DND-41 (cell line): Measurements from ENCODE around the gene FGFR2.

Experiments used
- ATAC-seq: fragments of 200-7000 bp; cut with Tn5 transposase; 3 replicates; pipeline ENCODE4 v1.9.1; 2021; ENCODE audit warnings: low read depth; ENCODE audit not compliant: insufficient read depth
- DNase-seq: peaks from one replicate; pipeline ENCODE4 v3.0.0-alpha.2; 2020
- H2AFZ ChIP-seq: 2 replicates; pipeline ENCODE4 v1.6.0; 2012; ENCODE audit warnings: low read depth, low read length
- H3K27ac ChIP-seq: 2 replicates; pipeline ENCODE4 v1.5.1; 2012; ENCODE audit warnings: low read length, inconsistent platforms
- H3K27me3 ChIP-seq: fragments of 200-600 bp; sonication (generic); 2 replicates; pipeline ENCODE4 v1.6.0; 2012; ENCODE audit warnings: low read length, mild to moderate bottlenecking, inconsistent platforms; ENCODE audit not compliant: insufficient read depth, poor library complexity
- H3K36me3 ChIP-seq: 2 replicates; pipeline ENCODE4 v1.5.1; 2012; ENCODE audit warnings: low read length, inconsistent platforms; ENCODE audit not compliant: insufficient read depth
- H3K4me1 ChIP-seq: 2 replicates; pipeline ENCODE4 v1.5.1; 2012; ENCODE audit warnings: mild to moderate bottlenecking, low read length; ENCODE audit not compliant: insufficient read depth
- H3K4me2 ChIP-seq: 2 replicates; pipeline ENCODE4 v1.6.0; 2012; ENCODE audit warnings: mild to moderate bottlenecking, moderate library complexity, low read length, inconsistent platforms; ENCODE audit not compliant: insufficient read depth
- H3K4me3 ChIP-seq, 2 experiments: fragments of 200-600 bp in 1 of 2; shearing (Covaris generic) in 1 of 2; 2 replicates each; pipeline ENCODE4 v1.5.1; 2012 to 2016; ENCODE audit warnings: inconsistent platforms in 2 of 2, low read length in 2 of 2, mild to moderate bottlenecking in 2 of 2, low read depth in 1 of 2, moderate library complexity in 1 of 2
- H3K79me2 ChIP-seq: 2 replicates; pipeline ENCODE4 v1.6.0; 2012; ENCODE audit warnings: low read length, inconsistent platforms; ENCODE audit not compliant: insufficient read depth
- H3K9ac ChIP-seq: 2 replicates; pipeline ENCODE4 v1.6.0; 2012; ENCODE audit warnings: low read depth, mild to moderate bottlenecking, inconsistent platforms, low read length, moderate library complexity
- H3K9me3 ChIP-seq: 2 replicates; pipeline ENCODE4 v1.5.1; 2012; ENCODE audit warnings: low read length, moderate library complexity, mild to moderate bottlenecking, inconsistent platforms; ENCODE audit not compliant: insufficient read depth, severe bottlenecking
- H4K20me1 ChIP-seq: 2 replicates; pipeline ENCODE4 v1.6.0; 2012; ENCODE audit warnings: low read length; ENCODE audit not compliant: insufficient read depth
- EZH2 ChIP-seq: IDR thresholded peaks from 3 replicates; pipeline ENCODE4 v1.6.1; 2012; ENCODE audit warnings: borderline replicate concordance, low read depth, mild to moderate bottlenecking, moderate library complexity, low read length, inconsistent platforms; ENCODE audit not compliant: severe bottlenecking
- TF ChIP-seq, protein P1 (sequence below): IDR thresholded peaks from 2 replicates; pipeline ENCODE4 v1.5.1; 2012; ENCODE audit warnings: borderline replicate concordance, low read length, moderate library complexity, mild to moderate bottlenecking; ENCODE audit not compliant: poor library complexity, severe bottlenecking; ENCODE audit errors: extremely low read depth

Gene FGFR2

GRCh38 chr10:121627876-121628581 is 29.8 kb upstream of the FGFR2 start:
- DNase-seq (no peak), ATAC-seq (no peak)
- H3K36me3 ChIP-seq = no peaks in the 10 kb centered on the region
- no peaks in the 10 kb centered on the region for H3K9me3 ChIP-seq
- no peak overlapping the region for H3K4me2 ChIP-seq
- H3K9ac ChIP-seq = no peak overlapping the region
- H4K20me1 ChIP-seq = no peaks in the 10 kb centered on the region
- H3K27ac ChIP-seq = no peak overlapping the region
- TF ChIP-seq EZH2 = no peak
- TF ChIP-seq, protein P1, sequence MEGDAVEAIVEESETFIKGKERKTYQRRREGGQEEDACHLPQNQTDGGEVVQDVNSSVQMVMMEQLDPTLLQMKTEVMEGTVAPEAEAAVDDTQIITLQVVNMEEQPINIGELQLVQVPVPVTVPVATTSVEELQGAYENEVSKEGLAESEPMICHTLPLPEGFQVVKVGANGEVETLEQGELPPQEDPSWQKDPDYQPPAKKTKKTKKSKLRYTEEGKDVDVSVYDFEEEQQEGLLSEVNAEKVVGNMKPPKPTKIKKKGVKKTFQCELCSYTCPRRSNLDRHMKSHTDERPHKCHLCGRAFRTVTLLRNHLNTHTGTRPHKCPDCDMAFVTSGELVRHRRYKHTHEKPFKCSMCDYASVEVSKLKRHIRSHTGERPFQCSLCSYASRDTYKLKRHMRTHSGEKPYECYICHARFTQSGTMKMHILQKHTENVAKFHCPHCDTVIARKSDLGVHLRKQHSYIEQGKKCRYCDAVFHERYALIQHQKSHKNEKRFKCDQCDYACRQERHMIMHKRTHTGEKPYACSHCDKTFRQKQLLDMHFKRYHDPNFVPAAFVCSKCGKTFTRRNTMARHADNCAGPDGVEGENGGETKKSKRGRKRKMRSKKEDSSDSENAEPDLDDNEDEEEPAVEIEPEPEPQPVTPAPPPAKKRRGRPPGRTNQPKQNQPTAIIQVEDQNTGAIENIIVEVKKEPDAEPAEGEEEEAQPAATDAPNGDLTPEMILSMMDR = no peak
- H3K79me2 ChIP-seq = no peaks in the 10 kb centered on the region
- H3K4me1 ChIP-seq = no peaks in the 10 kb centered on the region
- no peaks in the 10 kb centered on the region for H3K27me3 ChIP-seq
- H3K4me3 ChIP-seq = no peak overlapping the region
- H2AFZ ChIP-seq = no peak overlapping the region

DNA sequence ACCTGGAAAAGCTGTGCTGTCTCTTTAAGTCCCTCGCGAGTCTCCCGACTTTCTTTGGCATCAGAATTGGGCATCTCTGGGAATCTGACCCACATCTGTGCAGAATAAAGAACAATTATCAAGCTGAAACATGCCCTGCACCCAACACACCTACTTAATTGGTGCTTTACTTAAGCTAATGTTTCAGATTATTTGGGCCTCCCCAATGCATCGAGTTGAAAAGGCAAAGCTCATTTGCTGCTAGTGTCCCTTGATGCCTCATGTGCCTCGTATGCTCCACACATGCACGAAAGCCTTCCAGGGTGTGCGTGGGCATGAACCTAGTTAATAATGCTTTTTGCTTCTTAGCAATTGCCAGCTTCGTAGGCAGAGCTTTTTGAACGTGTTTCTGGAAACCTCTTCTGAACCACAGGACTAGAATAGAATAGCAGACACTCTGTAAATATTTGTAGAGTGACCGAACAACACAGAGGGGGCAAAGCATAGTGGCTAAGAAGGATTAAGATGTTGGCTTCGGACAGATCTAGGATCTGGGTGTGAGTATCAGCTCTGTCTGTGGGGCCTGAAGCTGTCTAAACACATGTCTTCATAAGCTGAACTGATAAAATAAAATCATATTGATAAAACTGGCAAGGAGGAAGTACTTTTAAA is 26.7 kb upstream of the FGFR2 start:
- DNase-seq = no peak

DNA sequence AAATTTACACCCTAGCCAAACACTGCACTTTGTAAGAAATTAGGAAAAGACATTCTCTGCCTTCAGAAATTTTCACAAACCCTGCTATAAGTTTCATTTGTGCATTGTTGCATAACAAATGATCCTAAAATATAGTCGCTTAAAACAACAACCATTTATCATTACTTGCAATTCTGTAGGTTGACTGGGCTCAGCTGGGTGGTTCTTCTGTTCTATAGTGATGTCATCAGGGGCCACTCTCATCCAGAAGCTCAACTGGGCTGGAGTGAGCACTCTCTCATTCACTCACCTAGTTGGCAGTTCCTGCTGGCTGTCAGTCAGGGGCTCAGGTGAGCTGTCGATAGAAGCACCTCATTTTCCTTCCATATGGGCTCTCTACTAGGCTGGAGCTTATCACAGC is 20.7 kb upstream of the FGFR2 start:
- TF ChIP-seq, protein P1 = no peak
- Histone ChIP-seq H3K4me2 (no peak overlapping the region), H4K20me1 (no peaks in the 10 kb centered on the region), H3K4me1 (no peaks in the 10 kb centered on the region), H3K79me2 (no peaks in the 10 kb centered on the region), H3K9ac (no peak overlapping the region), H3K27ac (no peak overlapping the region), H3K36me3 (no peaks in the 10 kb centered on the region), H3K27me3 (no peaks in the 10 kb centered on the region), H2AFZ (no peak overlapping the region), H3K4me3 (no peak overlapping the region), H3K9me3 (no peaks in the 10 kb centered on the region)
- DNase-seq (no peak), ATAC-seq (no peak)

More for the DNA sequence above, 26.7 kb upstream of the FGFR2 start:
- Histone ChIP-seq H3K4me1 (no peaks in the 10 kb centered on the region), H3K9ac (no peak overlapping the region), H4K20me1 (no peaks in the 10 kb centered on the region), H3K36me3 (no peaks in the 10 kb centered on the region), H3K4me3 (no peak overlapping the region), H3K79me2 (no peaks in the 10 kb centered on the region), H3K27ac (no peak overlapping the region), H3K4me2 (no peak overlapping the region), H3K9me3 (no peaks in the 10 kb centered on the region), H2AFZ (no peak overlapping the region), H3K27me3 (no peaks in the 10 kb centered on the region)
- ATAC-seq = no peak
- TF ChIP-seq EZH2 = no peak
- TF ChIP-seq, protein P1 = no peak
